Measurements from ENCODE around the gene USP49. TPM values are rescaled to one million over a fixed set of nuclear protein-coding genes. Genes with fewer than 3 reads are reported as not detected.
A peak's percentile ranks its signal among the peaks of the same experiment; 100 is the strongest.

Gene USP49
- total and polyA plus RNA-seq, 2 of the 13 experiments (the other 11 are each of a cell fraction or from before 2014, with no cell fraction given) = 2.9 to 4.3 TPM

- no peak for TF ChIP-seq FOXA1 (IDR thresholded peaks at IDR 0.05)
- TF ChIP-seq FOXA1 (CRISPR knock-in tag; IDR thresholded peaks at IDR 0.05) = 0 out of 2 replicates have a peak, but pooled peaks have one; percentile 31
- no peak for TF ChIP-seq PCBP2 (optimal IDR thresholded peaks at IDR 0.05; ENCODE audit: low read depth, low read length, poor library complexity, severe bottlenecking)
- TF ChIP-seq KDM6A (CRISPR knock-in tag; IDR thresholded peaks at IDR 0.05; ENCODE audit: low read depth) = no peak
- TF ChIP-seq ZNF616 (CRISPR knock-in tag; IDR thresholded peaks at IDR 0.05; ENCODE audit: low read depth) = peak; percentile 77; the same call in 1 of the 2 replicates
- peak; percentile 90 for TF ChIP-seq MAX (IDR thresholded peaks at IDR 0.05)
- TF ChIP-seq ZNF512B (CRISPR knock-in tag; IDR thresholded peaks at IDR 0.05; ENCODE audit: borderline replicate concordance) = no peak
- no peak; the same call in 1 of the 2 replicates for TF ChIP-seq ZNF557 (CRISPR knock-in tag; IDR thresholded peaks at IDR 0.05)
- TF ChIP-seq FOXP4 (CRISPR knock-in tag; IDR thresholded peaks at IDR 0.05) = peak; percentile 71
- no peak for TF ChIP-seq PREB (CRISPR knock-in tag; IDR thresholded peaks at IDR 0.05)
- TF ChIP-seq ATF1 (CRISPR knock-in tag; IDR thresholded peaks at IDR 0.05) = peak; percentile 98
- 0 out of 2 replicates have a peak, but pooled peaks have one; percentile 9 for TF ChIP-seq ZSCAN29 (CRISPR knock-in tag; conservative IDR thresholded peaks at IDR 0.05)
- TF ChIP-seq PAXIP1 (CRISPR knock-in tag; conservative IDR thresholded peaks at IDR 0.05) = no peak; the same call in none of the 2 replicates
- no peak for TF ChIP-seq ZNF446 (CRISPR knock-in tag; IDR thresholded peaks at IDR 0.05)
- TF ChIP-seq ZNF577 (CRISPR knock-in tag; IDR thresholded peaks at IDR 0.05; ENCODE audit: borderline replicate concordance, low read depth) = no peak
- TF ChIP-seq ZFP91 (CRISPR knock-in tag; IDR thresholded peaks at IDR 0.05; ENCODE audit: borderline replicate concordance) = peak; percentile 93; the same call in 1 of the 2 replicates
- TF ChIP-seq NFKB2 (CRISPR knock-in tag; IDR thresholded peaks at IDR 0.05; ENCODE audit: borderline replicate concordance) = peak; percentile 66; the same call in 1 of the 2 replicates
Measured at GRCh38 chr6:41787219-41787917, 107.8 kb downstream of the USP49 start, which contains the start of gene TOMM6 (continued).
